MV-4-11 (cell line): ENCODE data around the gene SOX6.
"Not testable (repeated sequence)": the region's sequence is repeated elsewhere in the genome, so short reads cannot be mapped to it uniquely, and the experiment has no call there.

ENCODE experiments used
- DNase-seq: peaks from one replicate; lab custom pipeline; 2025; lab: John Stamatoyannopoulos, UW

The SOX6 gene

DNA sequence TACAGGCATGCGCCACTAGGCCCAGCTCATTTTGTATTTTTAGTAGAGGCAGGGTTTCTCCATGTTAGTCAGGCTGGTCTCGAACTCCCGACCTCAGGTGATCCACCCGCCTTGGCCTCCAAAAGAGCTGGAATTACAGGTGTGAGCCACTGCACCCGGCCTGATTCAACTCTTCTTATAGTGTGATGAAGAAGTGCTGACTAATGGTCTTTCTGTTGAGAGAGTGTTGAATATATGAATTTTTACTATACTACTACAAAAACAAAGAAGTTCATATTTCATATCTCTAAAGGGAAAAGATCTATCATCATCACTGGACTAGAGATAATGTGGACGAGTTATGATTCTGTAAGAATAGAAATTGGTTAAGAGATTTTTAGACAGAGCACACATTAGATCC, 320.1 kb downstream of the SOX6 start:
- DNase-seq = no peak

DNA sequence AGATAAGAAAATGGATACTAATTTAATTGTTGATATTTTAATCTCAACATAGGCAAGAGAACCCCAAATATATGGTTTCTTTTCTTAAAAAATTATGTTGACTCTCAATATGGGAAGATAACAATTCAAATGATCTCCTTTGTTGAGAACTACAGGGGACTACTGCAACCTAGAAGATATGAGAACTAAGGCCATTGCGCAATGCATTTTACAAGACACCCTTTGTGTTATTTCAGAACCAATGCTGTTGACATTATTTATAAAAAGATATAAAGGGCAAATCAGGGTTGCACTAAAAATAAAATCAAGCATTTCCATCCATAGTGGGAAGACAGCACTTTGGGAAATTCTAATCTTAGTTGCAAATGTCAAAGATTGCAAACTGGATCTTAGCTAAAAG, 322.3 kb downstream of the SOX6 start:
- DNase-seq = no peak

DNA sequence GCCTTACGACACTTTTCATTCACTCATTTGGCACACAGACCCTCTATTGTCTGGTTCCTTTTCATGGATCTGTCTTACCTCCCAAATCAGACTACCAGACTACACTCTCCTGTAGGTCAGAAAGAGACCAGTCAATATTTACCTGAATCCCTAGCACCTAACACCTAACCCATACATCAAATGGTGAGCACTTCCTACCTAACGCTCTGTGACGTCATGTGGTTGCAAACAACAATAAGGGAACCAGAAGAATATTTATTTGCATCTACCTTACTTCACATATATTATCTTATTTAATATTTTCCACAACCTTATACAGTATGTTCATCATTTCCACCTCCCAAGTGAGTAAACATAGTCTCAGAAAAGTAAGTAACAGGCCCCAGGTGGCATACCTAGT, 323.4 kb downstream of the SOX6 start:
- DNase-seq = no peak

DNA sequence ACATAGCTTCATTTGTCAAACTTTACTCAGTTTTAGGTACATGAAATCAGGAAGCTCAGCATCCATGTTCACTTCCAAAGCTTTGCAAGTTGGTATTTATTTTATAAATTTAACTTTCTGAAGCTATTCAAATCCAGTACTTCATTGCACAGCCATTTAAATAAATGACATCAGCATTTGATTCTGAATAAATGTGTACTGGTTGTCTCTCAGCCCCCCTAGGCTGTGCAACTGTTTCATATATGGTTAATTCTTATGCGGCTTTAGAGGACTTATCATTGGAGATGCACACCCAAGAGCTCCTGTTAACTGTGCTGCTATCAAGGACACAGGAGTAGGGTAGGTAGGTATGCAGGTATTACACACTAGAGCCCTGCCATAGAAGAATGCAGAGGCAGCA, 325.1 kb downstream of the SOX6 start:
- DNase-seq = no peak

DNA sequence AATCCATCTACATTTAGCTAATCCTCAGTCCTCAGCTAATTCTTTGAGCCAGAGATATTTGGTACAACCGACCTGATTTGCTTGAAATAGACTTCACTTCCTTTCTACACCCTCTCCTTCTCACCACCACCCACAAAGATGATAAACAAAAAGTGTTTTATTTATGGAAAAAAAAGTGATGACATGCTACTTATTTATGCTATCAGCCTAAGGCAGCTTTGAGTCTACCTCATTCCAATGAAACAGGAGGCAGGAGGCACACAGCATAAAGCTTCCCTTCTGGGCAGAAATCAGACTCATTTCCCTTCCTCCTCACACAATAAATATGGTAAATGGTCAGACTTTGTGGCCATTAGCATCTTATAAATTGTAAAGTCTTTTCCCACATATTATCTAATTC, 325.7 kb downstream of the SOX6 start:
- no peak for DNase-seq

DNA sequence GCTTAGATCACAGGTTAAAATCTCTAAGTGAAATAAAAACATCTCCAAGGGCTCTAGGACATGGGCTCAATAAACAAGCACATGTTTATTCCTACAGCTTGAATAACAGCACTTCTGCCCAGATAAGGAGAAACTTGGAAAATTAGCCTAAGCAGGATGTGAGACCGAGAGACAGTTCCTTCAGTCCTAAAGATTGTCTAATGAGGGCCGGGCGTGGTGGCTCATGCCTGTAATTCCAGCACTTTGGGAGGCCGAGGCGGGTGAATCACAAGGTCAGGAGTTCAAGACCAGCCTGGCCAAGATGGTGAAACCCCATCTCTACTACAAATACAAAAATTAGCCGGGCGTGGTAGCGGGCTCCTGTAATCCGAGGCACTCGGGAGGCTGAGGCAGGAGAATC, 327.2 kb downstream of the SOX6 start:
- DNase-seq = not testable (repeated sequence)

DNA sequence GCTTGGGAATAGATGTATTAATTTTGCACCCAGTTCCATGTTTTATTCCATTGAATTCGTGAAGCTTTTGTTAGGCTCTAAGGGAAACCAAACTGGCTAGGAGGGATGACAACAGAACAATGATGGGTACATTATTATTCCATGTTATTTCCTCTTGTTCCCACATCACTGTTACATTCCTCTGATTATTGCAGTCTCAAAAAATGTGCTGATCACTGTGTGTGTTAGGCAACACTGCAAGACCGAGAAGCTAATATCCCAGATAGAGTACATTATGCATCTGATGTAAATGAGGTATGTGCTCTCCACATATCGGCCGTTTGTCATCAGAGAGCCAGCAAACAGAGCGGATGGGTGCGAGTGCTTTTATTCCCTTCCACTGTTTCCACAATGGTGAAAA, 327.9 kb downstream of the SOX6 start:
- no peak for DNase-seq

DNA sequence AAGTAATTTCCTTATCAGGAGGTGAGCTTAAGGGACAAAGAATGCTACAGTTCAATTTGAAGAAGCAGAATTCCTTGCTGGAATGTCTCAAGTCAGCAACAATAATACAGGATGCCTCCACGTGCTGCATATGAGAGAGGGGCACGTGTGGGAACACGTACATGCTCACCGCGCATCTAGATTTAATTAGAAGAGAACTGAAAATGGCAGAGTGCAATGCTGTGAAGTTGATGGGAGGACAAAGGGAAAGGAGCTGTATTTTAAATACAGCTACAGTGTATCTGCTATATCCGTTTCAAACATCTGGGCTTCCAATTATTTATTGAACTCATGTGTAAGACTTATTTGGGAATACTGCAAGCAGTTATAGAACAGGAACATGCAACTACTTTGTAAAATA, 328.7 kb downstream of the SOX6 start:
- no peak for DNase-seq

DNA sequence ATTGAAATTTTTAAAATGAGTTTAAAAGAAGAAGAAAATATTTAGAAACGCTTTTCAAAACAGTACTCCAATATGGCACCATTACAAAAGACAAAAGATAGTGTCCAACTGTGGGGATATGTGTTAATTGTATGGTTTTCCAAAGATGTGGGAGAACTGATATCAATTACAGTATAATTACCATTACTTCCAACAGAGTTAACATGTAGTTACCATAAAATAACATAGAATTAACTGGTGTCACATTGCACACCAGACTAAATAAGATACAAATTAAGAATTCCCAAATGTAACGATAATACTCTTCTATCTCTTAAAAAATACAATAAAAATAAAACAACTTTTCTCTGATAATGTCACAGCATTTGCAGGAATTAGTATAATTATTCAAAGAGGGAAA, 329.5 kb downstream of the SOX6 start:
- no peak for DNase-seq

DNA sequence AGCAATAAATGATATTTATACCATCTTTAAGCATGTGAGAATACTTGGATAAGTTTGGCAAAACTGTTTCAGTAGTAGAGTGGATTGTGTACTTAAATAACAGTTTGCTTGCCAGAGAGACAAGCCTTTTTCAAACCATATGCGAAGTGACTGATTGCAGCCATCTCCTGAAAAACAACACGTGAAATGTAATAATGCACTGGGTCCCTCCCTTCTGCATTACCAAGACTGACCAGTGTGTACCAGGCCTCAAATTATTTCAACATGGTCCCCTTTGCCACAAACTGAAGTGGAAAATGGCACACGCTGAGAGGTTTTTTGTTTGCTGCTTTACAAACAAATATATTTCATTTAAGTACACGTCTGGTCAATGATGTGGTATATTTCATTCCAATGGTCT, 337.4 kb downstream of the SOX6 start:
- no peak for DNase-seq

DNA sequence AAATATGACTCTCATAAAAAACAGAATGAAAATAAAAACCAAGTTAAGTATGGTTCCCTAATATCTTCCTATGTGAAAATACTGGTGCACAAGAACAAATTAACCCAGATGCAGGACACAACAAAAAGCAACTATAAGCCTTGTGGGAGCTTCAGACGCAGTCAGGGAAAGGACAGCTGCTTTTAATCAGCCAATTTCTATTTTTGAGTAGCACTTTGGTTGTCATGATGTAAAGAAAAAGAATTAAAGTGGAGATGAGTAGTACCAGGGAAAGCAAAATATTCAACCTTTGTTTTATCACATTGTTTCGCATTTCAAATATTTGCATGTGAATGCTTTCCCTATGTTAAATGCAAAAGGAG, 339.9 kb downstream of the SOX6 start:
- no peak for DNase-seq

DNA sequence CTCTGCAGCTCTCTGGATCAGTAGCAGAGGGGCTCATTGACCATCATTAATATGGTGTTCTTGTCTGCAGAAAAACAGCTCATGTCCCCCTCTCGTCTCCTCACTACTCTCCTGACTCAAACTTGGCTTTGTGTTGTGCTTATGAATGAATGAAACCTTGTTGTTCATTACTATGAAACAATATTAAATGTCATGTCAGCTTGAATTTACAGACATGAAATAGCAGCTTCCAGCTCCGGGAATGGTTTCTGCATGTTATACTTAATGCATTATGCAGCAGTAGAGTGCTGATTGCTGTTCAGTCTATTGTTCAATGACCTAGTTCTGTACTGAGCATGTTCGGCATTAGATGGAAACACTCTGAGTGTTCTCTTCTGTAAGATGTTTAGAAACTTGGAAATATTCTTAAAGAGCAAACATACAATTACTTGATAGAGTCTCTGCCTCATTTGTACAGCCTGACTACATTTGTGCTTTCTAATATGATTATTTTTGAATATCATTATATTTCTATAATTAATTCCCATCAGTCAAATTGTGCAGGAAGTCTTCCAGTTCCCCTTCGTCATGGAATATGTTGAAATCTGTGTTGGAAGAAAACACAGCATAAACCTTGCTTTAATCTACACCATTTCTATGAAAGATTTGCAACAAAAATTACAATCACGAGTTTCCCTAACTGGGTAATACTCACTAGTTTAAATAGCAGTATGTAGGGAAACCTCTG, 340.4 kb downstream of the SOX6 start:
- no peak for DNase-seq

DNA sequence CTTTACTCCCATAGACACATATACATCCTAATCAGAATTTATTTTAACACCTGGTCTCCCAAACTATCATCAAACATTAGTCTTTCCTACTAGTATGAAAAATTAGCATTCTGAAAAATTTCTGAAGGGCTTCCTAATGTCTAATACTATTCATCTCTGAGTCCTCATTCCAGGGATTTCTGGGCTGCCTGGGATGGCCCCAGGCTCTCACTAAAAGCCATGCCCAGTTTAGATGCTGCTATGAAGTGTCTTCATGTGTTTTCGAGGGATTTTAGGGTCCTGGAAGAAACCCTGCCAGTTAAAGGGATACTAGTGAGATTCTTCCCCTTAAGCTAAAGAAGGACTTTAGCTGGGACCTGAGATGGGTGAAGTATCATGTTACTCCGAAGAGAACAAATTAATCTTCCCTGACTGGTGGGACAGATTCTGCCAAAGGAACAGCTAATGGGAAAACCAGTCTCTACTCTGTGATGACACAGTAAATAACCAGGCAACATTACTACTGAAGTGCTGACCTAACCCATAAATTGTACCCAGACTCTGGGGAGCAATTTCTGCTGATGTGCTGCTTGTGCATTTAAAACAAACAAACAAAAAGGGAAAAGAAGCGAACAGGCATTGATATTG, 342.6 kb downstream of the SOX6 start:
- DNase-seq = no peak

DNA sequence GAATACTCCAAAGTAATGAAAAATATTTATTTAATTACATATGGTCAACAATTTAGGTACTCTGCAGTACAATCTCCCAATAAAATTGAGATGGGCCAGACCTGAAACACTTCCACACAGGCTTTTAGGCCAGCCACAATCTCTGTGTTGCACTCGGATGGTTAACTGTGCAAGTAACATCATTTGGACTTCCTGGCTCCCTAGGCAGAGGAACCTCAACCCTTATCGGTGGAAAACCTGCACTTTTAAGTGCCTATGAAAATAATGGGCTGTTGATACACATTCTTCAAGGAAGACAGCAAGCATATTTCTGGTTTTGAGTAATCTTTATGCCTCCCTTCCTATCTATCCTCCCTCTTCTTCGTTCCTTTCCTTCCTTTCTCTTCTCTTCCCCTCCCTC, 343.1 kb downstream of the SOX6 start:
- no peak for DNase-seq

DNA sequence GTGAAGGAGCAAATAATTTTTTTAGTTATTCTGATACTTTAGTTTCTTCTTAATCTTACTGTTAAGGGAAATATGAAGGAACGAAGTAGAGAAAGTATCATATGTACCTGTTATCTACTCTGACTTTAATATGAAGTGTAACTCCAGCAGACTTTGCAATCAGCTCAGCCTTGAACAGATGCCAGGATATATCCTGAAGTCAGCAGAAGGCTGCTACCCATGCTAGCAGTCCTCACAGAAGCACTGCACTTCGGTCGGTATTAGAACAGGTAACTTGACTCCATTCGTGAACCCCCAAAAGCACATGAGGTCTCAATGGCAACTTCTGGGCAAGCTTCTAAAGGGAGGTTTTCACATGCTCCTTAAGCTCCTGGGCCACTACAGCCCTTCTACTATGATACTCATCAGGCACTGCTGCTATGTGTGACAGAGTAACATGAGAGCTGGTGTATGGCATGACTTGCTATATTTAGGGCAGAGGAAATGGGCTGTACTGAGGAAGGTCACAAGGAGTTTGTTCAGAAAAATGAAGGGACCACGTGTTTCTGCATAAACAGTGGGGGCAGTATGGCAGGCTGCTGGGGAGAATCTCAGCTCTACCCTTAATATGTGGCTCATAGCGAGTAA, 344.1 kb downstream of the SOX6 start:
- peak; percentile 46 for DNase-seq

DNA sequence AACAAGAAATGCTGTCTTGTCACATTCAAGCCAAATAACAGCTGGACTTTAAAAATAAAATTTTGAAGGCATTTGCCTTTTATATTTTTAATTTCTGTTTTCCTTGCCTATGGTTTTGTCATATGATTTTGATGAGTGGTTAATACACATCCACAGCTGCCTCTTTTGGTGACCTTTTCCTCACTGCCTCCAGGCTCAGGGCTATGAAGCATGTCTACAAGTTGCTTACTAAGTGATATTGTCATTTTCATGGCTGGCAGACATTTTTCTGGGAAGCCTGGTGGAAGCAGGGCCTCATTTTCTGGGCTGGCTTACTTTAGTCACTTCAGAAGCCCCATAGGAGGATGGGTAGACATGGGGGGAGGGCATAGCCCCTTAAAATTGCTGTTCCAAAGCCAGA, 344.9 kb downstream of the SOX6 start:
- no peak for DNase-seq

DNA sequence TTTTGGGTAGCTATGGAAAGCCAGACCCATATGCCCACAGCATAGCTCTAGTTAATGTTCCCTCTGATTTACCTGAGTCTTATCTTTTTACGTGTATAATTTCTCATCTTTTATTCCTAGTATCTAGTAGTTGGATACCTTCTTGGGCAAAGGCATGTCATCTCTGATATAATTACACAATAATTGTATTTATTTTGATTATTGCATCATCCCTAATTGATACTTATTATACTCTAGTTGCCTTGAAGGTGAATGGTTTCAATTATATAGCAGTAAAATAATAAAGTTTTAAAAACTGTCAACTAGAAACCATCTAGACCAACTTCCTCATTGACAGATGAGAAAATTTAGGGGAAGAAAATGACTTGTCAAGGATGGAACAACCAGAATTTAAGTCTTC, 347.3 kb downstream of the SOX6 start:
- no peak for DNase-seq

DNA sequence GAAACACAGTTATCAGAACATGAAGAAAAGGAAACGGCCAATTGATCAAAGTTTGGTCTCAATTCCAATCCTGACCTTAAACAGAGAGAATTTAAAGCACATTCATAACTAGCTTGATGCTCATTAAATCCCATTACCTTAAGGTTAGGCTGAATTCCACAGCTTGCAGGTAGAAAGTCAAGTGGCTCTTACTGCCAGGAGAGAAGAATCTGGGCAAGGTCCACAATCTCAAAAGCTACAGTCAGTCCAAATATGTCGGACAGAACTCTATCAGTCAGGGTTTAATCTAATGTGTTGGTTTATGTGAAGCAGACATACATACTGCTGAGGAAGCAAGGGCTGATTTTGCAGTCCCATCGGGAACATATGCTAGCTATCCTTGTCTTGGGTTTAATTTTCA, 348.8 kb downstream of the SOX6 start:
- DNase-seq = no peak

DNA sequence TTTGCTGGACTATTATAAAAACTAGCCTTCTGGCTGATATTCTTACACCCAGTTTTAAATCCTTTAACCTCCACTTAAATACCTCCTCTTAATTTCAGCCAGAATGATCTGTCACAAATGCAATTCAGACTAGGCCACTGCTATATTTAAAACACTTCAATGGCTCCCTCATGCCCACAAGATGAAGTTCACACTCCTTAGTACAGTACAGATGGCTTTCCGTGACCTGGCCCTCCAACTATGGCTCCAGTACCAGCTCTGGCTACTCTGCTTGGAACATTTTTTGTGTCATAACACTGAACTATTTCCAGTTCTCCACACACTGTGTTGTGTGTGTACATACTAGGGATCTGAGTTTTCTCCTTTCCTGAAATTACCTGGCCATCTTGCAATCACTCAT, 353.4 kb downstream of the SOX6 start:
- no peak for DNase-seq

DNA sequence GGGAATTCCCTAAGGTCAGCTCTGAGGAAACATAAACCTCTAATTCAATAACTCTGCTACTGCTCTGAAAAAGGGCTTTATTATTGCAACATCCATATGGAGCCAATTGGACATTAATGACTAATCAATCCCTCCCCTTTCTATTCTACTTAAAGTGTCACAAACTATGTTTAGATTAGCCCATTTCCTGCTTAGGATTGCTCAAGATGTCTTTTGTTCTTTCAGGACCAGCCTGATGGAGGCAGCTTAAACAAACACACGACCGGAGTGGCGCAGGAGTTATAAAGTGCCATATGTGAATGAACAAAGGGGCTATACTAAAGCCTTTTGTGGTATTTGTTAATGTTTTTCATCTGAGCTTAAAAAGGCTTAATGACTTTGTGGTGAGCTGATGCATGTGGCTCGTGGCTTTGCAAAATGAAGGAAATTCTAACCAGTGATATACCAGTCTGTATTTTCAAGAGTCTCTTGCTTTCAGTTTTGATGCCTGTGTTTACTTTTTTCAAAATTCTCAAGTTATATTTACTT, 354.4 kb downstream of the SOX6 start:
- peak; percentile 95 for DNase-seq

DNA sequence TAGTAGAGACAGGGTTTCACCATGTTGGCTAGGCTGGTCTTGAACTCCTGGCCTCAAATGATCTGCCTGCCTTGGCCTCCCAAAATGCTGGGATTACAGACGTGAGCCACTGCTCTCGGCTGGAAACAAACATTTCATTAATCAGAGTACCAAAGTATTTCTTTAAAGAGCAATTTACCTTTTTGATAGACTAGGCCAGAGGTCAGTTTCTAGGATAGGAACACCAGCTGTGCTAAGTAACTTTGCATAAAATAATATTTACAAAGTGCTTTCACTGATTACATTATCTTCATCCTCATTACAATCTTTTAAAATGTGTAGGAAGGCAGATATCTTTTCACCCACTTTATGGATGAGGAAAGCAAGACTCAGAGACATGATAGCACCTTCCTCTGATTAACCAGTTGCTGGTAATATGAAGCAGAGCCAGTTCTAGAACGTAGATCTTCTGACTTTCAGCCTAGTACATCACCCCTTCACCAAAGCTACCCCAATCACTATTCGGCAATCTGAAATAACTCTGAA, 355.2 kb downstream of the SOX6 start:
- no peak for DNase-seq

DNA sequence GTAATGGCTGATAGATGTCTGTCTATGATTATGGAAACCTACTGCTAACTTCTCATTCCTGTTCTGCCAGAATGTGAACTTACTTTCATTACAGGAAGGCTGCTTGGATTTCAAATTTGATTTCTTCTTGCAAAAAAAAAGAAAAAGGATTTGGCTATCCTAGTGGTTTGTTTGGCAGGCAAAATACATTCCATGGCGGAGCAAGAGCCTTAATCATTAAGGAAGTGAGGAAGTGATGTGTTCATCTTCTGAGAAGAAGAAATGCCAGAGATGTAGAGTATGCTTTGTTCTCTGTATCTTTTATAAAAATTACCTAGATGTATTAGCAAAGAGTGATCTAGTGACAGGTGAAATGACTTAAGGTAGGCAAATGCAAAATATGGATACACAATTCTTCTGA, 356.3 kb downstream of the SOX6 start:
- DNase-seq = no peak

DNA sequence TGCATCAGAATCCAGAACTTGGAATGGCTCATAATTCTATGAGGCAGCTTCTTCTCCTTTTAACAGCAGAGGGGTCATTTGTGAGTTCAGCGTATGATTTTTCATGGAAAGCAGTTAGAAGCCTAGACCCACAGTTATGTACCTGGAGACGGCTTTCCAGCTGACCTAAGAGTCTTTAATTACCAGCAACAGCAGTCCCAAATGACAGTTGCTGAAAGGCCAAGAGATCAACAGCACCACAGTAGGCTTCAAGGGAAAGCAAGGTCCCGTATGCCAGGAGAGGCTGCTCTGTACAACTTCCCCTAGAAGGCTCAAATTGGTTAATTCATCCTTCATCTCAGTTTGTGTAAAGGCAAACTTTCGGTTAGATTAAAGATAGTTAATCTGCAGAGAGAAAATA, 363.0 kb downstream of the SOX6 start:
- DNase-seq = no peak
